ENCODE measurements around the gene NELFA. TPM values are rescaled to one million over a fixed set of nuclear protein-coding genes. Genes with fewer than 3 reads are reported as not detected.
"Not testable (repeated sequence)": the region's sequence is repeated elsewhere in the genome, so short reads cannot be mapped to it uniquely, and the experiment has no call there.

Gene NELFA
- polyA plus RNA-seq, 4 donors = 28.9 to 47.1 (median 31.1) TPM

- peak in 1 of 4 donors; percentile 29 for DNase-seq (ENCODE audit: low read depth in 4 of 4, low spot score in 3 of 4)
Measured at GRCh38 chr4:2041239-2042130, 32.7 kb upstream of the NELFA start.

GRCh38 chr4:2040391-2041238 lies 31.8 kb upstream of the NELFA start:
- no peak for DNase-seq (ENCODE audit: low read depth in 4 of 4, low spot score in 3 of 4)

GRCh38 chr4:2036866-2037265 lies 28.1 kb upstream of the NELFA start:
- DNase-seq (ENCODE audit: low read depth in 4 of 4, low spot score in 3 of 4) = no peak

GRCh38 chr4:2036327-2036726 lies 27.6 kb upstream of the NELFA start:
- no peak for DNase-seq (ENCODE audit: low read depth in 4 of 4, low spot score in 3 of 4)

DNA sequence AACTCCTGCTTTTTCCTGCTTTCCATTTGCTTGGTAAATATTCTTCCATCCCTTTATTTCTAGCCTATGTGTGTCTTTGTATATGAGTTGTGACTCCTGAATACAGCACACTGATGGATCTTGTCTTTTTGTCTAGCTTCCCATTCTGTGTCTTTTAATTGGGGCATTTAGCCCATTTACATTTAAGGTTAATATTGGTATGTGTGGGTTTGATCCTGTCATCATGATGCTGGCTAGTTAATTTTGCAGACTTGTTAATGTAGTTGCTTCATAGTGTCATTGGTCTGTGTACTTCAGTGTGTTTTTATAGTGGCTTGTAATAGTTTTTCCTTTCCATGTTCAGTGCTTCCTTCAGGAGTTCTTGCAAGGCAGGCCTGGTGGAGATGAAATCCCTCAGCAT lies 22.4 kb upstream of the NELFA start:
- not testable (repeated sequence) for DNase-seq (ENCODE audit: low read depth in 4 of 4, low spot score in 3 of 4)

GRCh38 chr4:2027120-2027519 lies 18.3 kb upstream of the NELFA start:
- DNase-seq (ENCODE audit: low read depth in 4 of 4, low spot score in 3 of 4) = not testable (repeated sequence)

DNA sequence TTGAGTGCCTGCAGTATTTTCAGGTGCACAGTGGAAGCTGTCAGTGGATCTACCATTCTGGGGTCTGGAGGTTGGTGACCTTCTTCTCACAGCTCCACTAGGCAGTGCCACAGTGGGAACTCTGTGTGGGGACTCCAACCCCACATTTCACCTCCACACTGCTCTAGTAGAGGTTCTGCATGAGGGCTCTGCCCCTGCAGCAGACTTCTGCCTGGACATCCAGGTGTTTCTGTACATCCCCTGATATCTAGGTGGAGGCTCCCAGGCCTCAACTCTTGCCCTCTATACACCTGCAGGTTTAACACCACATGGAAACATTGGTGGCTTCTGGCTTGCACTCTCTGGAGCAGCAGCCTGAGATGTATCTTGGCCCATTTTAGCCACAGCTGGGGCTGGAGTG lies 17.0 kb upstream of the NELFA start:
- DNase-seq (ENCODE audit: low read depth in 4 of 4, low spot score in 3 of 4) = no peak

DNA sequence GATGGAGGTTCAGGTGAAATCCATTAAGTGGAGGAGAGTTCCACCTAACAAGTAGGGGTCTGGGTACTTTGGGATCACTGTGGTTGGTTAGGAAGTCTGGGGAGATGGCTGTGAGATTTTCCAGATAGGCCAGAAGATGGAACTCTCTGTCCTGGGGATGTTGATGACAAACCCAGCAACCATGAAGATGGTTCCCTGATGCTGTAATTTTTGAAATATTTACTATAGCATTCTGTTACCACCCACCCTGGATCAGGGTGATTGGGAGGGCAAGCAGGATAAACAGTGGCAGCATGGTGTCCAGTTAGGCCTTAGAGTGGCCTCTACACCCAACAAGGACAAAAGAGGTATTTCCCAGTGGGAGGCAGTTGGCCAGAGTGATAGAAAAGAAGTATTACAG lies 15.9 kb upstream of the NELFA start:
- no peak for DNase-seq (ENCODE audit: low read depth in 4 of 4, low spot score in 3 of 4)

DNA sequence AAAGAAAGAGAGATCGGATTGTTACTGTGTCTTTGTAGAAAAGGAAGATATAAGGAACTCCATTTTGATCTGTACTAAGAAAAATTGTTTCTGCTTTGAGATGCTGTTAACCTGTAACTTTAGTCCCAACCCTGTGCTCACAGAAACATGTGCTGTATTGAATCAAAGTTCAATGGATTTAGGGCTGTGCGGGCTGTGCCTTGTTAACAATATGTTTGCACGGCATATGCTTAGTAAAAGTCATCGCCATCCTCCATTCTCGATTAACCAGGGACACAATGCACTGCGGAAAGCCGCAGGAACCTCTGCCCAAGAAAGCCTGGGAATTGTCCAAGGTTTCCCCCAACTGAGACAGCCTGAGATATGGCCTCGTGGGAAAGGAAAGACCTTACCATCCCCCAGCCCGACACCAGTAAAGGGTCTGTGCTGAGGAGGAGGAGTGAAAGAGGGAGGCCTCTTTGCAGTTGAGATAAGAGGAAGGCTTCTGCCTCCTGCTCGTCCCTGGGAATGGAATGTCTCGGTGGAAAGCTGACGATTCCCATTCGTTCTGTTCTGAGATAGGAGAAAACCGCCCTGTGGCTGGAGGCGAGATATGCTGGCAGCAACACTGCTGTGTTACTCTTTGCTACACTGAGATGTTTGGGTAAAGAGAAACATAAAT lies 12.7 kb upstream of the NELFA start:
- DNase-seq (ENCODE audit: low read depth in 4 of 4, low spot score in 3 of 4) = not testable (repeated sequence)

DNA sequence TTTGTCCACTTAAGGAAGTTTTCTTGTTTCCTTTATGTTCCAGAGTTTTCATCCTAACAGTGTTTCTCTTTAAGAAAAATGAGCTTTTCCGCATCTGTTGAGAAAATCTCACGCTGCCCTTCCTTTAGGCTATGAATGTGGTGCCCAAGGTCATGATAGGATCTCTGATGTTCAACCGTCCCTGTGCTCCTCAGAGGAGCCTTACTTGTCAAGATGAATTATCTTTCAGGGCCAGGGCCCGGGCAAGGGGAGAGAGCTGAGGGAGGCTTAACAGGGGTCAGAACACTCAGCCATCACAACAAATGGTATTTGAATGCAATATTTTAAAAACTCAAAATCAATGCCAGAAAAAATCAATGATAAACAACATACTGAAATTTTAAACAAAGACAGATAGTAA lies 6.2 kb upstream of the NELFA start:
- DNase-seq (ENCODE audit: low read depth in 4 of 4, low spot score in 3 of 4) = no peak

GRCh38 chr4:2011583-2011982 lies 2.8 kb upstream of the NELFA start:
- DNase-seq (ENCODE audit: low read depth in 4 of 4, low spot score in 3 of 4) = no peak

GRCh38 chr4:2009651-2010233 lies 968 bp upstream of the NELFA start:
- DNase-seq (ENCODE audit: low read depth in 4 of 4, low spot score in 3 of 4) = peak in 1 of 4 donors; percentile 20

GRCh38 chr4:2008671-2008920 lies 178 bp downstream of the NELFA start:
- no peak for DNase-seq (ENCODE audit: low read depth in 4 of 4, low spot score in 3 of 4)

- DNase-seq (ENCODE audit: low read depth in 4 of 4, low spot score in 3 of 4) = no peak
Measured at GRCh38 chr4:2007804-2008670, 737 bp downstream of the NELFA start.

DNA sequence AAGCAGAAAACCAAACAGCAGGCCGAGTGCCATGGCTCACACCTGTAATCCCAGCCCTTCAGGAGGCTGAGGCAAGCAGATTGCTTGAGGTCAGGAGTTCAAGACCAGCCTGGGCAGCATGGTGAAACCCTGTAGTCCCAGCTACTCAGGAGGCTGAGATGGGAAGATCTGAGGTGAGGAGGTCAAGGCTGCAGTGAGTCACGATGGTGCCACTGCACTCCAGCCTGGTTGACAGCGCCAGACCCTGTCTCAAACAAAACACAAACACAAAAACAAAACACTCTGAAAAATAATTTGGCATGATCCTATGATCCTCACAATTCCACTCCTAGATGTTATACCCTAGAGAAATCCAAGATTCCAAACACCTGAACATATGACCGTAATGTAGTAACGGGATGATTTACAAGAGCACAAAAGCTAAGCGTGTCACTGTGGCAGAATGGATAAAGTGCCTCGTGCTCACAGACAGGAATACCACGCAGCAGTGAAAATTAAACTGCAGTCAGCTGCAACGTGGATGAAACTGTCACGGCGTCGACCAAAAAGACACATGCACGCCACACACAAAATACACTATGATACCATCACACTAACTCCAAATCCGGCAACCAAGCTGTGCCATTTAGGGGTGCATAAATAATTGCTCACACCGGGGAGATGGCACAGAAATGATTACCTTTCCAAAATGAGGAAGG lies 1.7 kb downstream of the NELFA start:
- no peak for DNase-seq (ENCODE audit: low read depth in 4 of 4, low spot score in 3 of 4)

DNA sequence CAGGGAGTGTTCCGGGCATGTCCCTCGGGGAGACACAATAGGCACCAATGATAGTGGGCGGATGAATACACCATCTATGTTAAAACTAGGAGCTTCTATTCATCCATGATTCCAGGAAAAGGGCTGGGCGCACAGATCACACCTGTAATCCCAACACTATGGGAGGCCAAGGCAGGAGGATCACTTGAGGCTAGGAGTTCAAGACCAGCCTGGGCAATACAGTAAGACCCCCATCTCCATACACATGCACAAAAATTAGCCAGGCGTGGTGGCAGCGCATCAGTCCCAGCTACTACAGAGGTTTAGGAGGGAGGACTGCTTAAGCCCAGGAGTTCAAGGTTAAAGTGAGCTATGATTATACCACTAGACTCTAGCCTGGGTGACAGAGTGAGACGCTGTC lies 2.4 kb downstream of the NELFA start:
- DNase-seq (ENCODE audit: low read depth in 4 of 4, low spot score in 3 of 4) = no peak

DNA sequence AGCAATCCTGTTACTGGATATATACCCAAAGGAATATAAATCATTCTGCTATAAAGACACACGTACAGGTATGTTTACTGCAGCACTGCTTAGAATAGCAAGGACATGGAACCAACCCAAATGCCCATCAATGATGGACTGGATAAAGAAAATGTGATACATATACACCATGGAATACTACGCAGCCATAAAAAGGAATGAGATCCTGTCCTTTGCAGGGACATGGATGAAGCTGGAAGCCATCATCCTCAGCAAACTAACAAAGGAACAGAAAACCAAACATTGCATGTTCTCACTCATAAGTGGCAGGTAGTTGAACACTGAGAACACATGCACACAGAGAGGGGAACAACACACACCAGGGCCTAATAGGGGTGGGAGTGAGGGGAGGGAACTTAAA lies 5.4 kb downstream of the NELFA start:
- DNase-seq (ENCODE audit: low read depth in 4 of 4, low spot score in 3 of 4) = not testable (repeated sequence)

- not testable (repeated sequence) for DNase-seq (ENCODE audit: low read depth in 4 of 4, low spot score in 3 of 4)
Measured at GRCh38 chr4:1999308-1999707, 9.5 kb downstream of the NELFA start.

- no peak for DNase-seq (ENCODE audit: low read depth in 4 of 4, low spot score in 3 of 4)
Measured at GRCh38 chr4:1998296-1998695, 10.5 kb downstream of the NELFA start.
